ENCODE measurements around the gene PLCL2. TPM values are rescaled to one million over a fixed set of nuclear protein-coding genes. Genes with fewer than 3 reads are reported as not detected.

PLCL2 gene
- total RNA-seq, 1 donor from 2014 or later: 9.9 TPM

DNA sequence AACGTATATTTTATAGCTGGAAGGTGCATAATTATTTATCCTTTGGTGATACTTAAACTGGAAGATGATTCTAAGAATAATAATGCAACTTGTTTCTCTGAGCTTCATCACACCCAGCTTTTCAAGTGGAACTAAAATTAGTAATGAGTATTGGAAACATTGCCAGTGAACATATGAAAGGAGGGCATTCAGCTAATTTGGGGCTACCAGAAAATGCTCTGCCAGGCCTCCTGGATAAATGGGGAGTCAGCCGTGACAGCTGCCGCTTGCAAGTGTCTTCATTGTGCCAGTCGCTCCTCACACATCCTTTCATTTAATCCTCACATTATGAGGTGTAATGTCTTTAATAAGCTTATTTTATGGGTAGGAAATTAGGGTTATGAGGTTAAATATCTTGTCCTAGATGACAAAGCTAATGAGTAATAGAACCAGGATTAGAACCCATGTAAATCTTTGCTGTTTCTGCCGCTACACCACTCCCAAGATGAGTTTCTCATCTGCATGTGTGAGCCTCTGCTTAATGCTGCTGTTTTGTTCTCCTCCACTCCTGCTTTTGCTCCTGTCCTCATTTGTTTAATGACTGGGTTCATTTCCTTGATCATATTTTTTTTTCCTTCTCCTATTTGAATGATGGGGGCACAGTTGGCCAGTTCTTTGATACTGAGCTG lies 155.7 kb downstream of the PLCL2 start:
- no peak for DNase-seq (ENCODE audit: low read depth in 2 of 2)

DNA sequence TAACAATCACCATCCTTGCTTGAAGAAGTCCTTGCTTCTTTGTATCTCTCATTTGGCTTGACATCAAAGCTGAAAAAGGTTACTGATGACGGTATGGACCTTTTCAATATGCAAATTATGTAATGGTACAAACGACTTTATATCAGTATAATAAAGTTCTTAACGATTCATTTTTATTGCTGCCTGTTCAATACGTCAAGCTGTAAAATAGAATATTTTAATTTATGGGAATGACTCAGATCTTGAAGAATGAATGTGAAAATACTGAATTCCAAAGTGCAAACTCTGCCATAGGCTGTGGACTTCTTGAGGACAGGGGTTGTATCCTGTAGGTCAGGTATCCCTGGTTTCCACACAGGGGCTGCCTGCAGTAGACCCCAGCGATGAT lies 156.2 kb downstream of the PLCL2 start:
- no peak for DNase-seq (ENCODE audit: low read depth in 2 of 2)

DNA sequence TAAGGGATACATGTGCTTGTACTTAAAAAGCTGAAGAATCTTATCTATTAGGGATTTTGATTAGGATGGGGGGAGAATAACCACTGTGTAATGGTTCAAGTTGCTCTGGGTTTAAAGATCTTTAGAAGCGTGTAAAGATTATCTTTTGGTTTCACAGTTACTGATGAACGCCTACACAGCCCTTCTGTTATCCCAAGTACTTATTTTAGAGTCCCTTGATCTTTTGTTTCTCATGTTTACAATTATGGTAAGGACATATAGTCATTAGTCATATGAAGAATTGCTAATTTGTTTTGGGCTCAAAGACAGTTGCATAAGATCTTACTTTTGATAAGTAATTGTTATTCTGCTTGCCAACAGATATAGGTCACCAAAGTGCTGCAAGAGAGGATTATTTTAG lies 160.1 kb downstream of the PLCL2 start:
- DNase-seq (ENCODE audit: low read depth in 2 of 2): no peak

DNA sequence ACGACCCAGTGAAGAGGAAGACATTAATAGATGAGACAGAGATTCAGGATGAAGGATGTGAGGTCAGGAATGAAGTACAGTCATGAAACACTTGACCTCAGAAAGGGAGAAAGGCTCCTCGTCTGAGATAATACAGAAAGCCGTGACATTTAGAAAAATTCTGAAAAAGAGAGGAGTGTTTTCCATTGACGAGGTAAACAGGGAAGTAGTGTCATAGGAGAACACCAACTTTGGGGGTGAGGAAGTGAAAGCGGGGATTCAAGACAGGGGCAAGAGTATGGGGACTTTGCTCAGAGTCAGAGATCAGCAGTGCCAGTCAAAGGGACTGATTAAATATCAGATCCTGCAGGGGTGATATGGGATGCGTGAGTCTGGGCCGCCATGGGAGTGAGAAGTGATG lies 160.9 kb downstream of the PLCL2 start:
- no peak for DNase-seq (ENCODE audit: low read depth in 2 of 2)

DNA sequence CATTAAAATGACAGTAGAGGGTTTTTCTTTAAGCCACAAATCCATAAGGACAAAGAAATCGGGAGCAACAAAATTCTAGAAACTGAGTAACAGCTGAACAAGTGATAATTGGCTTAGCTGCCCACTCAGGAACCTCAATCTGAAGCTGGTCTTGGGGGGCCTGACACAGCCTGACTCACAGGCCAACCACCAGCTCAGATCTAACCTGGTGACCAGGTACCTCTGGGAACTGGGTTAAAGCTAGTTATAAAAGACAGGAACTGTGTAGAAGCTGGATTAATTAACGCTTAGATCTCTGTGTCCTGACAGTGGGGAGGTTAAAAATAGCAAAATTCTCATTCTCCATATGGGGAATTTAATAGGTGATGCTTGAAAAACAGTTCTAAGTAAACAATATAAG lies 161.9 kb downstream of the PLCL2 start:
- DNase-seq (ENCODE audit: low read depth in 2 of 2): no peak

DNA sequence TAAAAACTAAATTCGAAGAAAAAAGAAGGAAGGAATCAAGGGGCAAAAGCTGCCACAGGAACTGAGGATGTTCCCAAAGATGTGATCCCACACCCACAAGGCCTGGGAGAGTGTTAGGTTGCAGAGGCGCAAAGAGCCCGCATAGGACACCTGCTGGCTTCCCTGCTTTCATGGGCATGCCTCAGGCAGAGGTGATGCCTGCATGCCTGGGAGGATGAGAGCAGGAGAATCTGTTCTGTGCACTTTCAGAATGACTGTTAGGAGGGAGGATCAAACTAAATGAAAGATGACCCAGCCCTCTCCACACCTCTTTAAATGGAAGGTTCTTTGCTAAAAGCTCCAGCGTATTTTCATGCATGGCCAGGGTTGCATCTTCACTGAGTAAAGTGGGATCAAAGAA lies 162.4 kb downstream of the PLCL2 start:
- DNase-seq (ENCODE audit: low read depth in 2 of 2): no peak

DNA sequence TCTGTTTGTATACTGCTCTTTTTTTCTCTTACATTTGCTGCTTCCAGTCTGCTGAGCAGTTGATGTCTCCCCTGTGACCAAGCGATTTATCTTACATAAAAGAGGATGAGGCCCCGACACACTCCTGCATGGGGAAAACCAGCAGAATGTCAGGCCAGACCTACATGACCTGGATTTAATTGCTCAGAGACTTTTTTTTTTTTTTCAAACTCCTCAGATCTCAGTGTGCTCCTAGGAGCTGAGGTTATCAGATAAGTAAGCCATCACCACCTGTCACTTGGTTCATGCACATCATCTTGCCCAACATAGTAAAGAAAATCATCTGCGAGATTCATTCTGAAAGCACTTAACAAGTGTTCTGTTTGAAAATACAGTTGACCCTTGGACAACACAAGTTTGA lies 163.1 kb downstream of the PLCL2 start:
- DNase-seq (ENCODE audit: low read depth in 2 of 2): no peak

DNA sequence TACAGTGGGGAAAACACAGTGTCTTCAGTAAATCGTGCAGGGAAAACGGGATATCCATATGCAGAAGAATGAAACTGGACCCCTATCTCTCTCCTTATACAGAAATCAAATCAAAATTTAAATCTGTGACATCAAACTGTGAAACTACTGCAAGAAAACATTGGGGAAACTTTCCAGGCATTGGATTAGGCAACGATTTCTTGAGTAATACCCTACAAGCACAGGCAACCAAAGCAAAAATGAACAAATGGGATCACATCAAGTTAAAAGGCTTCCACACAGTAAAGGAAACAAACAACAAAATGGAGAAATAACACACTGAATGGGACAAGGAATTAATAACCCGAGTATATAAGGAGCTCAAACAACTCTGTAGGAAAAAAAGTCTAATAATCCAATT lies 165.3 kb downstream of the PLCL2 start:
- no peak for DNase-seq (ENCODE audit: low read depth in 2 of 2)

DNA sequence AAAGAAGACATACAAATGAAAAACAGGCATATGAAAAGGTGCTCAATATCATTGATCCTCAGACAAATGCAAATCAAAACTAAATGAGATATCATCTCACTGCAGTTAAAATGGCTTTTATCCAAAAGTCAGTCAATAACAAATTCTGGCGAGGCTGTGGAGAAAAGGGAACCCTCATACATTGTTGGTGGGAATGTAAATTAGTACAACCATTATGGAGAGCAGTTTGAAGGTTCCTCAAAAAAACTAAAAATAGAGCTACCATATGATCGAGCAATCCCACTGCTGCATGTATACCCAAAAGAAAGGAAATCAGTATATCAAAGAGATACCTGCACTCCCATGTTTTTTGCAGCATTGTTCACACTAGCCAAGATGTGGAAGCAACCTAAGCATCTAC lies 165.8 kb downstream of the PLCL2 start:
- no peak for DNase-seq (ENCODE audit: low read depth in 2 of 2)

DNA sequence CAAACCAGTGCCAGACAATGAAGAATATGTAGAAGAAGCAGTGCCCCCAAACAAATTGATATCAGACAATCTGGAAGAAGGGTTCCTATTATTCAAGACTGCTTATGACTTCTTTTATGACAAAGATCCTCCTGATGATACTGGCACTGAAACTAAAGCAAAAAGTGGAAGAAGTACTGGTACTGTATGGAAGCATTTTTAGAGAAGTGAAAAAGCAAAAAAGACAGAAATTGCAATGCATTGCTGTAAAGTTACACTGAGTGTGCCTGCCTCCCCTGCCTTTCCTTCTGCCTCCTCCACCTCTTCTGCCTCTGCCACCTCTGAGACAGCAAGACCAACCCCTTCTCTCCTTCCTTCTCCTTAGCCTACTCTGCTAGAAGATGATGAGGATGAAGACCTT lies 167.6 kb downstream of the PLCL2 start:
- DNase-seq (ENCODE audit: low read depth in 2 of 2): no peak

DNA sequence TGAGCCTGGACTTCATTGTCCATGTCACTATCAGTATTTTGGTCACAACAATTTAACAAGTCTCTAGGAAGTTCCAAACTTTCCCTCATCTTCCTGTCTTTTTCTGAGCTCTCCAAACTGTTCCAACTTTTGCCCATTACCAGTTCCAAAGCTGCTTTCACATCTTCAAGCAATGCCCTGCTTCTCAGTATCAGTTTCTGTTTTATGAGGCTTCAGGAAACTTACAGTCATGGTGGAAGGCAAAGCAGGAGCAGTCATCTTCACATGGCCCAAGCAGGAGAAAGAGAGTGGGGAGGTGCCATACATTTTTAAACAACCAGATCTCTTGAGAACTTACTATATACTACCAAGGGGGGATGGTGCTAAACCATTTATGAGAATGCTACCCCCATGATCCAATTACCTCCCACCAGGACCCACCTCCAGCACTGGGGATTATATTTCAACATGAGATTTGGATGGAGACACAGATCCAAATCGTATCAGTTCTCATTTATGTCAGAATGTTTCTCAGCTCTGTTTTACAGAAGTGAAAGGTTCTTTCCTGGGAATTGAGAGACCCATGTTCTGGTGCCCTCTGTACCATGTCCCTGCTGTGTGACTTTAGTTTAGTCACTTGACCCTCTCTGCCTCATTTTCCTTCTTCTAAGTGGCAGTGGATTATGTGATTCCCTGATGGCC lies 169.7 kb downstream of the PLCL2 start:
- no peak for DNase-seq (ENCODE audit: low read depth in 2 of 2)

DNA sequence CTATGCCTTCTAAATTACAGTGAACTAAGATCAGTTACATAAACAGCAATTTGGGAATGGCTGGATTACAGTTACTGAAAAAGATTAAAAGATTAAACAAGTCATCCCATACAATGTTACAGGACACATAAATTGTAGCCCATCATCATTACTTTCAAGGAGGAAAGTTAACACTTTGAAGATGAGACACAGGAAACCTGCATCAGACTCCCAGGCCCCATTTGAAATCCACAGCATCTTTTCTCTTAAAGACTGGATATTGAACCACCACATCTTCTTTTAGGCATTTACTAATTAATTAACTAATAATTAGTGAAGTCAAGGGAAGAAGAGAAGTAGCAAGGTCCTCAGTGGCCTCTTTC lies 170.2 kb downstream of the PLCL2 start:
- no peak for DNase-seq (ENCODE audit: low read depth in 2 of 2)

DNA sequence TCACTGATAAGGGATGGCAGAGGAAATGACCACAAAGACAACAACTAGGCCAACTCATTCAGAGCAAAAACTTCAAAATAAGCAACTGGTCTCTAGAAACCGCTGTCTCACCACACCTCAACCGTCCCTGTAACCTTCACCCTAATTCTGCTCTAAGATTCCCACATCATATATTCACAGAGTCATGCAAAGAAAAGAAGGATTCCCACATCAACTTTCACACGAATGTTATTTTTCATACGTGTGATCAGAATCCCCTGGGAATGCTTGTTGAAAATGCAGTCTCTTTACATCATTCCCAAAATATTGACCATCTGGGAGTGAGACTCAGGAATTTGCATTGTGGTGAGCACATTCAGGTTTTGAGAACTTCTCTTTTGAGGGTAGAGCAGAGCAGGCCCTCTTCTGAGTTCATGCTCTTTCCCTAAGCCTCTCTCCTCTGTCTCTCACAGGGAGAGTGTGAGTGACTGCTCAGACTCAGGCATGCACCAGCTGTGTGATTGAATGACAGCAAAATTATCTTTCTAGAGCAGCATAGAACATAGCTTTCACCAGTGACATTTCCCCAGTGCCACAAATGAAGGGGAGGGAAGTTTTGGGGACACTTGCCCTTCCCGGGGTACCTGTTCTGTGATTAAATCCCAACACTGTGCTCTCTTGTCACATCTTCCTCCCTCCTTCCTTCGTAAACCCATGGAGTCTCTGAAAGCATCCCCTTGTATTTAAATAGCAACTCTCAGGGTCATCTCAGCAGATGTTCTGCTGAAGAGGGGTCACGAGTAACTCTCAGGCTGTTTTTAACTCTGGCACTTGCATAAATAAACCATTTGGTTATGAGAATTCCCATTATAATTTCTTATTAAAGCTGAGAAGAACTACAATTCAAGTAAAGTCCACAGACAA lies 170.9 kb downstream of the PLCL2 start:
- no peak for DNase-seq (ENCODE audit: low read depth in 2 of 2)

DNA sequence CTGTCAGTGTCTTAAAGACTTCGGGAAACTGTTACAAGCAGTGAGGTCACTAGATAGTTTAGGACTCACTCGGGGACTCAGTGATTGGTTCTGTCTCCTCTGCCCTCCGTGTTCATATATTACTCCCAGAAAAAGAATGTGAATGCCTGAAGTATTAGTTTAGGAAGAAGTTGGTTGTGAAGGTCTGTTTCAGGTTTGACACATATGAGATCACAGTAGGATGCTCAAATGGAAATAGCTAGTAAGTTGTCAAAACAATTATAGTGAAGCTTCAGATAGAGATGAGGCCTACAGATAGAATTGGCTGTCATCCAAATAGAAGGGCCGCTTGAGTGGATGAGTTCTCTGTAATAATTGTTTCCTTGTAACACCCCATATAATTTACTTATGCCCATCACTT lies 172.6 kb downstream of the PLCL2 start:
- DNase-seq (ENCODE audit: low read depth in 2 of 2): peak in 1 of 2 donors; percentile 67

DNA sequence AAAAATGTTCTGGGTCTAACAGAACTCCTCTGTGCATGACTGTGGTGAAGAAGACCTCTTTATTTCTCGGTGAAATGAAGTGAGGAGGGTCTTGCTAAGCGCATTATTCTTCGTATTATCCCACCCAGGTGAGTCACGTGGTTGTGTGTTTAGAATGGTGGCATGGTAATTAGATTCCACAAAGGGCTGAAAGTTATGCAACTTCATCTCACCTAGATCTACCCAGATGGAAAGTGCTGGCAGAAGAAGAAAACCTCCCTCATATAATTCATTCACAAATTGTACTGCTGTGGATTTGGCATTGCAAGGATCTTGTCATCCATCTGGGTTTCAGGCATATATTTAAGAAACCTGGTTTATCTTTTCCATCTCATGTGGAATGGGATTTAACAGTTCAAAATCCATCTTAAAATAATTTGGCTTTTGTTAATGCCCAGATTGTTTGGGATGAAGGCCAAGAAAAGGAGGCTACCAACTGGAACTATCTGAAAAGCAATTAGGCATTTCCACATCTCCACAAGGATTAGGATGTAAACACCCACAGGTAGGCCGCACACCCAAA lies 175.3 kb downstream of the PLCL2 start:
- no peak for DNase-seq (ENCODE audit: low read depth in 2 of 2)

DNA sequence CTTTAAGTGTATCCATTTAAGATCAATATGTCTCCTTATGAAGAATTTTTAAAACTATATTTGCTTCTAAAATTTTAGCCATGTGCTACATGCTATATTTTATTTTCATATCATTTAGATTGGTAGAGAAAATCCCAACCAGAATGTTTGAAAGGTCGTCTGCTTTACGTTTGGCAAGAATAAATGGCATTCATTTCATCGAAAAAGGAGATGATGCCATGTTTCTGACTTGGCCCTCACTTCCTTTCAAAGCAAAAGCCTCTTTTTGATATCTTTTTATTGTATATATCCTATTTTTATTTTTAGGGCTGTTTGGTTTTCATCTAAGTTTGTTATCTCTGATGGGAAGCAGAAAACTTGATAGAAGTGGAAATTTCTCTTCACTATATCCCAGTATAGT lies 176.2 kb downstream of the PLCL2 start:
- DNase-seq (ENCODE audit: low read depth in 2 of 2): no peak

DNA sequence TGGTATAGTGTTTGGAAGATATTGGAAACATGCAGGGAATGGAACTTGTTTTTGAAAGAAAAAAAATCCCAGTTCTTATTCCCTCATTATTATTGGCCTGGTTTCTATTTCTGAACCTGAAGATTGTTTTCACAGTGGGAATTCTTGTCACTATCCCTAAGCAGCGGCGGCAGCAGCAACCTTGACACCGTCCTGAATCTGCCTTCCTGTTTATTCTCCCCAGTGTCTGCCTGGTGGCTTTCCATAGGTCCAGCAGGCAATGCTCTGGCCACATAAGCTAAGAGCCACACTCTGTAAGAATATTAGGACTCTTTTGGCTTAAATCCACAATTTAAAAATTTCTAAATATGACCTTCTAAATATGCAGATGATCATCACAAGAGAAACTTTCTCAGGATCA lies 178.0 kb downstream of the PLCL2 start:
- DNase-seq (ENCODE audit: low read depth in 2 of 2): no peak

DNA sequence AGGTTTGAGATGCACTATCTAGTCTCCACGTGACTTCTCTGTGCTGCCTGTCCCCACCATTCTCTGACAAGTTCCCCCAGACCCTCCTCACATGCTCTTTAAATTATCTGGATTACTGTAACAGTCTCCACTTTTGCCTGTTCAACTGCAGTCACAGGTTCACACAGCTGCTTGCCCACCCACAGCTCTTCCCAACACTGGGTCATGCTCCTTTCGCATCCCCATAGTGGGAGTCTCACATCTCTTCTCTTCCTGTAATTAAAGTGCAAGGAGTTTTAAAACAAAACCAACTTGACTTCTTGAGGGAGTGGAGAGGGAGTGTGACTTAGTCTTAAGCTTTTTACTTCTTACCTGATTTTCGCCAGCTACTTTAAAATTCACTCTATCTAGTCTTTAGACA lies 178.8 kb downstream of the PLCL2 start:
- DNase-seq (ENCODE audit: low read depth in 2 of 2): no peak

DNA sequence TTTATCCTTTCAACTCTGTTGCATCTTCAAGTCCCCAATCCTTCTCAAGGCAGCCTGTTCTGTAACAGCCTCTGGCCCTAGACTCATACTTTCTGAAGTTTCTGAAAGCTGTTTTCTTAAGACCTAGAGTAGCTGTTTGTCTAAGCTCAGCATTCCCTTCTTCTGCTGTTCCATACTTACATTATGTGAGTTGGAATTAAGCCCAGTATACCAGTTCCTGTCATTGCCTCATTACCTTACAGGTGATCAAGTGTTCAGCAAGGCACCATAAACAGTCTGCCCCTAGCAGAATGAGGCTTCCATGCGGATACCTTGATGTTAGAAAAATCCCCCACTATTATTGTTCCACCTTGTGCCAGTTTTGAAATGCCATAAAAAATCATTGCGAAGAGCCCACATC lies 180.6 kb downstream of the PLCL2 start:
- DNase-seq (ENCODE audit: low read depth in 2 of 2): no peak

DNA sequence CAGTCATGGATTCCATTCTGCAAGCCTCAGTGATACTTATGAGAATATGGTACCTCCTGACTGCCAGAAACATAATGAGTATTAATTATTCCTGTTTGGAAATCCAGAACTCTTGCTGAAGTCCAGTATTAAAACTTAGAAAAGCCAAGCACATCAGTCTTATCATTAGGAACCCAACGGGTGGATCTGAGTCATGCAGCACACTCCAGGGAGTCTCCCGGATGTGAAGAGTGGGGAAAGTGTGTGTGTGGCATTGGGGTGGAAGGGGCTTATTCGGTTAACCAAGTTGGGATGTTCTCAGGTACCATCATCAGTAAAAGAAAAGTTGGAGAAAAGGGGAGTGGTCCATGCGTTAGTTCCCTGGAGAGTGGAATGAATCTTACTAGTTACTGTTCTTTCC lies 181.1 kb downstream of the PLCL2 start:
- no peak for DNase-seq (ENCODE audit: low read depth in 2 of 2)

DNA sequence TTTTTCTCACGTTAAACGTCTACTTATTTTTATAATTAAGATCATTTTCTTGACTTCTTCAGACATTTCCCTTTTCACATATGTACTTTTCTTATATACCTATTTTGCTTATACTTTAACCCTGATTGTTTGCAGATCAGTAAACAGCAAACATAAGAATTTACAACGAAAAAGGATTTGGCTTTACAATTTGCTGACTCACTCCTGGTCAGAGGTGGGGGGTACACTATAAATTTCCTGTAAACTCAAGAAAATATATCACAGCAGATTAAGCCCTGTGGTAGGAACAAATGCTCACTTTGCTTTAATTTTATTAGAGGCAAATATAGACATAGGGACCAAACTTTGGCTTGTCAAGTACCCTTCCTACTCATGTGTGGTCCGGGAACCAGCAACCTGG lies 185.0 kb downstream of the PLCL2 start:
- no peak for DNase-seq (ENCODE audit: low read depth in 2 of 2)
